ENCODE measurements around the gene EPS8.

- no peak for TF ChIP-seq CTCF (IDR thresholded peaks at IDR 0.05)
- no peak for TF ChIP-seq SIN3A (IDR thresholded peaks at IDR 0.05; ENCODE audit: borderline replicate concordance, insufficient read depth, low read depth, low read length)
- no peak for TF ChIP-seq POLR2AphosphoS5 (IDR thresholded peaks at IDR 0.05; ENCODE audit: low read depth, low read length)
- no peak for TF ChIP-seq TCF7L2 (IDR thresholded peaks at IDR 0.05; ENCODE audit: low read depth, low read length)
- no peak for TF ChIP-seq REST (IDR thresholded peaks at IDR 0.05; ENCODE audit: insufficient read depth in 1 of 2, low read depth in 2 of 2, low read length in 1 of 2)
Measured at GRCh38 chr12:15808250-15808649, 19.1 kb upstream of the EPS8 start.
